ENCODE results near the gene PRKAR1B.

The PRKAR1B gene

DNA sequence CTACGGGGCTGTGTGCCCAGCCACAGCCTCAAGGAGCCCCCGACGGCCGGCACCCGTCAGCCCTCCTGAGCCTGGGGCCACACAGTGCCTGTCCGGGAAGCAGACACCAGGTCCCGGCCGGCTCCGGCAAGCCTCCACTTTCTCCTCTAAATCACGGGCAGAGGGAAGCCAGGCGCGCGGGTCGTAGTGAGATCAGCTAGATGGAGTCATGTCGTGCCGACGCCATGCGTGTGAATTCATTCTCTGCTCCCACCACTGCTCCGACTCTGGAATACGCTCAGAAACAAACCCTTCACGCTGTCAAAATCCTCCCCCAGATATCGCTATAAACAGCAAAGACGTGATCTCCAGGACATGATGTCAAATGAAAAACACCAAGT is 94.3 kb downstream of the PRKAR1B start:
- TF ChIP-seq TCF12 (IDR thresholded peaks at IDR 0.05; ENCODE audit: low read depth), result no peak
- TF ChIP-seq, protein P1, sequence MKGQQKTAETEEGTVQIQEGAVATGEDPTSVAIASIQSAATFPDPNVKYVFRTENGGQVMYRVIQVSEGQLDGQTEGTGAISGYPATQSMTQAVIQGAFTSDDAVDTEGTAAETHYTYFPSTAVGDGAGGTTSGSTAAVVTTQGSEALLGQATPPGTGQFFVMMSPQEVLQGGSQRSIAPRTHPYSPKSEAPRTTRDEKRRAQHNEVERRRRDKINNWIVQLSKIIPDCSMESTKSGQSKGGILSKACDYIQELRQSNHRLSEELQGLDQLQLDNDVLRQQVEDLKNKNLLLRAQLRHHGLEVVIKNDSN (IDR thresholded peaks at IDR 0.05), result no peak

DNA sequence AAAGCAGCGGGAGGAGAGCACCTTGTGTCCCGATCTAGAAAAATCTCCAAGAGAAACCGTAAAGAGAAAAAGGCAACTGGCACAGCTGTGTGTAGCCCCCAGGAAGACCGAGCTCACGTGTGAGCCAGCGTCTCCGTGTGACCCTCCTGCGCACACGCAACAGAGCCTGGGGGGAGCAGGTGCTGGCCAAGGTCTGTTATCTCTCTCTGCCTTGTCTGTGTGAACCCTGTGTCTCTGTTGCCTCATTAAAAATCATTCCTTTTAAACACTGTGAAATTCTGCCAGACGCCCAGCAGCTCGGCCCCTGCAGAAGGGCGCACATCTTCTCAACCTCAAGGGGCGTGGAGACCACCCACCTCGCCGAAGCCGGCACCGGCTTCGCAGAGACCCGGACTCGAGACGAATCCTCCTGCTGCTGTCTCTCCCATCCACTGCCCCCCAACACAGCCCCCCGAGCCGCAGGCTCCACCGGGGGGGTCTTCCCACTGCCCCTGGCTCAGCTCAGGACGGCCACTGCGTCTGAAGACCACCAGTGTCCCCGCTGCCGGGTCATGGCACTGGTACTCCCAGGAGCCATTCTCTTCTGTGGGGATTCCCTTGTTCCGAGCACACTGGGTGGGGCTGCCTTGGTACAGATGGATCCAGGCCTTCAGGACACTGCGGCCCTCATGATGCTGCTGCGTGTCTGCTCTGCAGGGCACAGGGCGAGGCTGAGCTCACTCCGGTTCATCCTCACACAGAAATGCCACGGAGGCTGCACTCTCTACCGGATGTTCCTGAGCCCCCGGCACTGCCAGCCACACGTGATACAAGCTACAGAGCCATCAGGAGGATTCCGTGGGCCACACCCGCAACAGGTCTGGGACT is 94.9 kb downstream of the PRKAR1B start:
- TF ChIP-seq TCF12 (IDR thresholded peaks at IDR 0.05; ENCODE audit: low read depth) (no peak), TAF1 (IDR thresholded peaks at IDR 0.05; ENCODE audit: low read depth) (no peak), ZBTB7A (IDR thresholded peaks at IDR 0.05; ENCODE audit: low read depth) (no peak), YY1 (IDR thresholded peaks at IDR 0.05; ENCODE audit: low read depth) (no peak), RAD21 (IDR thresholded peaks at IDR 0.05; ENCODE audit: low read depth) (no peak), TEAD4 (IDR thresholded peaks at IDR 0.05) (no peak), FOXM1 (IDR thresholded peaks at IDR 0.05; ENCODE audit: borderline replicate concordance, low read depth) (no peak), CREB1 (IDR thresholded peaks at IDR 0.05; ENCODE audit: low read depth) (no peak)
- TF ChIP-seq, protein P2, sequence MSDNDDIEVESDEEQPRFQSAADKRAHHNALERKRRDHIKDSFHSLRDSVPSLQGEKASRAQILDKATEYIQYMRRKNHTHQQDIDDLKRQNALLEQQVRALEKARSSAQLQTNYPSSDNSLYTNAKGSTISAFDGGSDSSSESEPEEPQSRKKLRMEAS (IDR thresholded peaks at IDR 0.05), result no peak

GRCh38 chr7:631291-631711 is 95.8 kb downstream of the PRKAR1B start:
- no peak for TF ChIP-seq NFIC (IDR thresholded peaks at IDR 0.05)
- TF ChIP-seq, protein P2 (IDR thresholded peaks at IDR 0.05), result no peak
- no peak for TF ChIP-seq EP300 (IDR thresholded peaks at IDR 0.05; ENCODE audit: borderline replicate concordance)
- TF ChIP-seq TAF1 (IDR thresholded peaks at IDR 0.05; ENCODE audit: low read depth), result no peak
- no peak for TF ChIP-seq YY1 (IDR thresholded peaks at IDR 0.05; ENCODE audit: low read depth)
- no peak for TF ChIP-seq TCF12 (IDR thresholded peaks at IDR 0.05; ENCODE audit: low read depth)
- TF ChIP-seq TEAD4 (IDR thresholded peaks at IDR 0.05), result no peak
- TF ChIP-seq ZBTB7A (IDR thresholded peaks at IDR 0.05; ENCODE audit: low read depth), result no peak
- TF ChIP-seq RAD21 (IDR thresholded peaks at IDR 0.05; ENCODE audit: low read depth), result no peak

GRCh38 chr7:630539-630938 is 96.5 kb downstream of the PRKAR1B start:
- TF ChIP-seq, protein P2 (IDR thresholded peaks at IDR 0.05), result no peak
- TF ChIP-seq EGR1 (IDR thresholded peaks at IDR 0.05) (no peak), EP300 (IDR thresholded peaks at IDR 0.05; ENCODE audit: borderline replicate concordance) (no peak), YY1 (IDR thresholded peaks at IDR 0.05; ENCODE audit: low read depth) (no peak), ZBTB7A (IDR thresholded peaks at IDR 0.05; ENCODE audit: low read depth) (no peak), TEAD4 (IDR thresholded peaks at IDR 0.05) (no peak), TCF12 (IDR thresholded peaks at IDR 0.05; ENCODE audit: low read depth) (no peak), CEBPB (IDR thresholded peaks at IDR 0.05) (no peak), TAF1 (IDR thresholded peaks at IDR 0.05; ENCODE audit: low read depth) (no peak)
- TF ChIP-seq, protein P1 (IDR thresholded peaks at IDR 0.05), result no peak
- TF ChIP-seq, protein P3, sequence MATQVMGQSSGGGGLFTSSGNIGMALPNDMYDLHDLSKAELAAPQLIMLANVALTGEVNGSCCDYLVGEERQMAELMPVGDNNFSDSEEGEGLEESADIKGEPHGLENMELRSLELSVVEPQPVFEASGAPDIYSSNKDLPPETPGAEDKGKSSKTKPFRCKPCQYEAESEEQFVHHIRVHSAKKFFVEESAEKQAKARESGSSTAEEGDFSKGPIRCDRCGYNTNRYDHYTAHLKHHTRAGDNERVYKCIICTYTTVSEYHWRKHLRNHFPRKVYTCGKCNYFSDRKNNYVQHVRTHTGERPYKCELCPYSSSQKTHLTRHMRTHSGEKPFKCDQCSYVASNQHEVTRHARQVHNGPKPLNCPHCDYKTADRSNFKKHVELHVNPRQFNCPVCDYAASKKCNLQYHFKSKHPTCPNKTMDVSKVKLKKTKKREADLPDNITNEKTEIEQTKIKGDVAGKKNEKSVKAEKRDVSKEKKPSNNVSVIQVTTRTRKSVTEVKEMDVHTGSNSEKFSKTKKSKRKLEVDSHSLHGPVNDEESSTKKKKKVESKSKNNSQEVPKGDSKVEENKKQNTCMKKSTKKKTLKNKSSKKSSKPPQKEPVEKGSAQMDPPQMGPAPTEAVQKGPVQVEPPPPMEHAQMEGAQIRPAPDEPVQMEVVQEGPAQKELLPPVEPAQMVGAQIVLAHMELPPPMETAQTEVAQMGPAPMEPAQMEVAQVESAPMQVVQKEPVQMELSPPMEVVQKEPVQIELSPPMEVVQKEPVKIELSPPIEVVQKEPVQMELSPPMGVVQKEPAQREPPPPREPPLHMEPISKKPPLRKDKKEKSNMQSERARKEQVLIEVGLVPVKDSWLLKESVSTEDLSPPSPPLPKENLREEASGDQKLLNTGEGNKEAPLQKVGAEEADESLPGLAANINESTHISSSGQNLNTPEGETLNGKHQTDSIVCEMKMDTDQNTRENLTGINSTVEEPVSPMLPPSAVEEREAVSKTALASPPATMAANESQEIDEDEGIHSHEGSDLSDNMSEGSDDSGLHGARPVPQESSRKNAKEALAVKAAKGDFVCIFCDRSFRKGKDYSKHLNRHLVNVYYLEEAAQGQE (IDR thresholded peaks at IDR 0.05; ENCODE audit: low read depth), result no peak

DNA sequence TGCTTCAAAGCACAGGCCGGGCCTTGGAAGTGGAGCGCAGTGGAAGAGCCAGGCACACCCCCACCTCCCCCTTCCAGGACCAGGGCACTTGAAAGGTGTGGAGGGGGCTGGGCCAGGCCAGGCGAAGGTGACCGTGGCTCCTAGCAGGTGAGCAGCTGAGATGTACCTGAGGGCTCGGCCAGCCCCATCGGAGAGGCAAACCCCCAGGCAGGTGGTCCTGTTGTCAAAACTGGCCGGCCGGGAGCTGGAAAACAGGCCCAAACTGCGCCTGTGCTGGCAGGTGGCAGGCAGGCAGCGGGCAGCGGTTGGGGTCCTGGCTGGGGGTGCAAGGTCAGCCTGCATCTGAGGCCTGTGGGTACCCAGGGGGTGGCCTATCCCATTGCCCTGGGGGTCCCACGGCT is 97.0 kb downstream of the PRKAR1B start:
- TF ChIP-seq TCF12 (IDR thresholded peaks at IDR 0.05; ENCODE audit: low read depth) (no peak), EGR1 (IDR thresholded peaks at IDR 0.05) (no peak), NFIC (IDR thresholded peaks at IDR 0.05) (no peak), TAF1 (IDR thresholded peaks at IDR 0.05; ENCODE audit: low read depth) (no peak), EP300 (IDR thresholded peaks at IDR 0.05; ENCODE audit: borderline replicate concordance) (no peak), ZBTB7A (IDR thresholded peaks at IDR 0.05; ENCODE audit: low read depth) (no peak), CEBPB (IDR thresholded peaks at IDR 0.05) (no peak)
- TF ChIP-seq, protein P3 (IDR thresholded peaks at IDR 0.05; ENCODE audit: low read depth), result no peak

DNA sequence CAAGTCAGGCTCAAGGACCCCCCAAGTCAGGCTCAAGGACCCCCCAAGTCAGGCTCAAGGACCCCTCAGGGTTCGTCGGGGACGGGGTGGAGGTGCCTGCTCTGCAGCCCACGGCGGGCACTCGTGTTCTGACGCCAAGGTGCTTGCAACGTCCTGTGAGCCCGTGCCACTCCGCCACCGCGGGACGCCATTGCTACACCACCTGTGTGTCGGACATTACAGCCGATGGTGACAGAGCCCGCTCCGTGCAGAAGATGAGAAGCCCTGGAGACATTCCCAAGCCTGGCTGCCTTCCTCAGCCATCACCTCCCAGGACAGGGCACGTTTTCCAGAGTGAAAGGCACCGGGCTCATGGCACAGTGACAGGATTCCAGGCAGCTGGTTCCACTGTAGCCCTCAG is 98.3 kb downstream of the PRKAR1B start:
- no peak for TF ChIP-seq TAF1 (IDR thresholded peaks at IDR 0.05; ENCODE audit: low read depth)
- no peak for TF ChIP-seq FOXM1 (IDR thresholded peaks at IDR 0.05; ENCODE audit: borderline replicate concordance, low read depth)
- TF ChIP-seq NFIC (IDR thresholded peaks at IDR 0.05), result no peak
- TF ChIP-seq TCF12 (IDR thresholded peaks at IDR 0.05; ENCODE audit: low read depth), result no peak
- TF ChIP-seq, protein P2 (IDR thresholded peaks at IDR 0.05), result no peak
- TF ChIP-seq EP300 (IDR thresholded peaks at IDR 0.05; ENCODE audit: borderline replicate concordance), result no peak
- no peak for TF ChIP-seq YY1 (IDR thresholded peaks at IDR 0.05; ENCODE audit: low read depth)
- no peak for TF ChIP-seq RAD21 (IDR thresholded peaks at IDR 0.05; ENCODE audit: low read depth)
- TF ChIP-seq, protein P3 (IDR thresholded peaks at IDR 0.05; ENCODE audit: low read depth), result no peak
- no peak for TF ChIP-seq CEBPB (IDR thresholded peaks at IDR 0.05)
- TF ChIP-seq, protein P1 (IDR thresholded peaks at IDR 0.05), result no peak
- TF ChIP-seq CREB1 (IDR thresholded peaks at IDR 0.05; ENCODE audit: low read depth), result no peak
- TF ChIP-seq EGR1 (IDR thresholded peaks at IDR 0.05), result no peak
- no peak for TF ChIP-seq ZBTB7A (IDR thresholded peaks at IDR 0.05; ENCODE audit: low read depth)
